ENCODE data around the gene GAMT.

GAMT gene

DNA sequence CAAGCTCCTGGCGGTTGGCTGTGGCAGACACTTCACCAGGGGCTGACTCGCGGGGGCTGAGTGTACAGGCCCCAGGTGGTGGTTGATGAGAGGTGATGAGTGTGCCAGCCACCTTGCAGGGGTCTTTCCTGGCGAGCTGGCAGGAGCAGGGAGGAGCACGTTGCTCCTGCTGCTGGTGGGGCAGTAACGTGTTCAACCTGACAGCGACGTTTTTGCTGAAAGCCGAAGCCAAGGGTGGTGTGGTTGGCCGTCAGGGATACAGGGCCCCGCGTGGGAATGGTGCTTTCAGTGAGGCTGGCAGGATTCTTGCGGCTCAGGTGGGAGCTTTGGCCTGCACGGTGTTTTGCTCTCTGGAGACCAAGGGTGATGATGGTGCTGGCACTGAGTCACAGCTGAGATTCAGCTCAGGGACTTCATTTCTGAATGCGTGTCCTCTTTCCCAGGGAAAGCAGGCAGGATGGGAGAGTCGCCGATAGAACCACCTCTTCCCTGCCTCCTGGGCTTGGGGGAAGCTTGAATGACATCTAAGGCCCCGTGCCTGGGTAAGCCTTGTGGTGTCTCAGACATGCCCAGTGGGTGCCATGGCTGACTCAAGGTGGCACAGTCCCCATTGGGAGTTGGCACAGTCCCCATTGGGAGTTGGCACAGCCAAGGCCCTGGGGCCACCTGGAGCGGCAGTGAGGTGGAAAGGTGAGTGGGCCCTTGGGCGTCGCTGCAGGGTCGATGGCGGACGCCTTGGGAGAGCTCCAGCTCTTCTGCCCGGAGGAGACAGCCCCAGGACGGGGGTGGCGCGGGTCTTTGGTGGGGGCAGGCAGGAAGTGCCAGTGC is 14.9 kb upstream of the GAMT start:
- Mint-ChIP-seq H3K27me3 (no peaks in the 10 kb centered on the region), H3K9me3 (no peaks in the 10 kb centered on the region), H3K36me3 (ENCODE audit: low read depth) (peaks cover 38% of the 10 kb centered on the region), H3K4me3 (peak overlapping the region; percentile 47), H3K27ac (peak overlapping the region; percentile 80), H3K4me1 (ENCODE audit: low read depth) (peaks cover 60% of the 10 kb centered on the region)

DNA sequence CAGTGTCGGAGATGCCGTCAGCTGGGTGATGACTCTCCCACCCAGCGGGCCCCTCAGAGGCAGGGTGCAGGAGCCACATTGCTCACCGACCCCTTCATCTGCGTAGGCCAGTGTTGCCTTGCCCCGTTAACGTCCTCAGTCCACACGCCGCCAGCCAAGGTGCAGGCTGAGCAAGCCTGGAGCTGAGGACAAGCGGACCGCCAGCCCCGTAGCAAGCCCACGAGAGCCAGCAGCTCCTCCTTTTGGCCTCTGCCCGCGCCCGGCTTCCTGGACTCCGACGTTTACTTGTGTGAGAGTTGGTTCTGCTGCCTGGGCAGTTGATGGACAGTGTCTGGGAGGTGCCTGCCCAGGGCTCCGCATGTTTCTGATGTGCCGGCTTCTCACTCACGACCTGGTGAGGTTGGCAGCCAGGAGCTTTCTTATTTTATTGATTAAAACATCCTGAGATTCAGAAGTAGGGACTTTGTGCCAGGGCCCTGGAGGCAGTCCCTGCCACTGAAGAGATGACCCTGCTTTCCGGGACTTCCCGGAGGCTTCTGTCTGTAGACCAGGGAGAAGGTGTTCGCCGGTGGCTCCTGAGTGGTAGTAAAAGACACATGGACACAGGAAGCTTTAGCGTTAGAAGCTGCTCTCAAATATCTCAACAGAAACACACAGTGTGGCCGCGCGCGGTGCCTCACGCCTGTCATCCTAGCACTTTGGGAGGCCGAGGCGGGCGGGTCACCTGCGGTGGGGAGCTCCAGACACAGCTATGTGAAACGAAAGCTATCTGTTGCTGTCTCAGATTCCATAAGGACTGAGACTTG is 11.9 kb upstream of the GAMT start:
- no peak overlapping the region for H3K4me3 Mint-ChIP-seq

DNA sequence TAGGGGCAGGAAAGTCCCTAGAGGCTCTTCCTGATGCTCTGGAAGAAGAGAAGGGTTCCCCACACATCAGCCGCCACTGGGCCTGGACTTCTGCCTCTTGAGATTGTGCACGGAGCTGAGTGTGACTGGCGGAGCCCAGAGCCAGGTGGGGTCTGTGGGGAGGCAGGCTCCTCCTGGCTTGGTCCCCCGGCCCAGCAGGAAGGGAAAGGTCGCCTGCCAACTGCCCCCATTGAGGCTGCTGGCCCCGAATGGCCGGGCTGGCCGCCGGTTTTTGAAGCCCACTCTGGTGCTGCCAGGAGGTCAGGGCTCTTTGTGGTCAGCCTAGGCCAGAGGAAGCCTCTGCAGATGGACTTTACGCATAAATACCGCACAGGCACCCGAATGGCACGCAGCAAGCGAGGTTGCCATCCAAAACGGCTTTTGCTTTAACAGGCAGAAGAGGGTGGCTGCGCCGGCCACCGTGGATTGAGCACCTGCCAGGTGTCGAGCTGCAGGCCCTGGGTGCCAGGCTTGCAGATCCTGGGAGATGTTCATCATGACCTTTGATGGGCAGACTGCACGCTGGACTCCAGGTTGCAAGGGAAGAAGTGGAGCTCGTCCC is 11.1 kb upstream of the GAMT start:
- Mint-ChIP-seq H3K27me3 (no peaks in the 10 kb centered on the region), H3K36me3 (ENCODE audit: low read depth) (peaks cover 30% of the 10 kb centered on the region), H3K4me1 (ENCODE audit: low read depth) (peaks cover 83% of the 10 kb centered on the region), H3K9me3 (no peaks in the 10 kb centered on the region), H3K4me3 (peak overlapping the region; percentile 37), H3K27ac (no peak overlapping the region)

More for the DNA sequence above, 11.9 kb upstream of the GAMT start:
- Mint-ChIP-seq H3K27ac (peak overlapping the region; percentile 59), H3K9me3 (no peaks in the 10 kb centered on the region), H3K36me3 (ENCODE audit: low read depth) (peaks cover 35% of the 10 kb centered on the region), H3K27me3 (no peaks in the 10 kb centered on the region), H3K4me1 (ENCODE audit: low read depth) (peaks cover 85% of the 10 kb centered on the region)

DNA sequence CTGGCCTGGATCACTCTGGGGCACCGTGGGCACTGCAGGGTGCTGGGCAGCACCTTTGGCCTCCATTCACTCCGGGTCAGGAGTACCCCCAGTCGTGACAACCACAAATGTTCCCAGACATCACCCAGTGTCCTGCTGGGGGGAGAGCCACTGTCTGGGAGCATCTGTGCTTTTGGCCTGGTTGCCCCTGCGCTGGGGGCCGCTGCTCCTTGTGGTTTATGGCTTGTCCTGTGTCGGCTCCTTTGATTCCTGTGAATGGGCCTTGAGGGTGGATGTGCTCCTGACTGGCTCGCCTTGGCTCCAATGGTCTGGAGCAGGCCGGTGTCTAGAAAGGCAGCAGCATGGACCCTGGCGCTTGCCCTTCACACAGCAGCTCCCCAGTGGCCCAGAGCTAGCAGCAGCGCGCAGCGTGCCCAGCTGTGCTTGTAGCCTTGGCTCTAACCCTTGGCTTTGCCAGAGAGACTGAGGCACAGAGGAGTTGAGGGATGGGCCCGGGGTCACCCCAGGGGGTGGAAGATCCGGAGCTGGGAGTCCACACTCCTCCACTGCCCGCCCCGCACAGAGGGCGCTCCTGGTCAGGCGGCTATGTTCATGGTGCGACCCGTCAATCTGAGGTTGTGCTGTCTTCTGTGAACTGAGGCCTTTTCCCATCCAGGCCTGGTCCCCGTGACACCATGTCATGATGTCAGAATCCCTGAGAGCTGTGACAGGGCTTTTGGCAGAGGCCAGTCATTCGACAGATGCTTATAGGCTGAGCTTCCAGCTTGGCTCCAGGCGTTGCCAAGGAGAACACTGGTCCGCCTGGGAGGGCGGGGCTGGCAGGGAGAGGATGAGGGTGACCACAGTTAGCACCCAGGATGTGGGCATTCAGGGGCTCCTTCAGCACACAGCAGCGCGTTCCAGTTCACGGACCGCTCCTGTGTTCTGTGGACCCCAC is 10.2 kb upstream of the GAMT start:
- Mint-ChIP-seq H3K4me1 (ENCODE audit: low read depth) (peaks cover 79% of the 10 kb centered on the region), H3K27ac (peak overlapping the region; percentile 86), H3K36me3 (ENCODE audit: low read depth) (peaks cover 24% of the 10 kb centered on the region), H3K27me3 (no peaks in the 10 kb centered on the region), H3K9me3 (no peaks in the 10 kb centered on the region), H3K4me3 (peak overlapping the region; percentile 37)

DNA sequence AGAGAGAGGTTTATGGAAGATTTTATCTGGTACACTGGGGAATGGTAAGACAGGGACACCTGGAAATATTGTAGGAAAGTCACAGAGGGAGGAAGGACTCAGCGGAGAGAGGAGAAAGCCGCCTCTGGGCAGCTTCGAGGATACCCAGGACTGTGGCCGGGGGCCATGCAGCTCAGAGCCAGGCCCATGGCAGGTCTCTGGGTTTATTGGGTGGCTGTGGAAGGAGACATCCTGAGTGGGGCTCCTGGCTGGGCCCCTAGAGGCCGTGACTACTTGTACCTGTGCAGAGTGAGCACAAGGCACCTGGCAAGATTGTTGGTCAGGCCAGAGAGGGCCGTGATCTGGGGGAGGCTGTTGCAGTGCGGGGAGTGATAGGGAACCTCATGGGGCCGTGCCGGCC is 9.4 kb upstream of the GAMT start:
- Mint-ChIP-seq H3K27me3 (no peaks in the 10 kb centered on the region), H3K9me3 (no peaks in the 10 kb centered on the region), H3K4me3 (peak overlapping the region; percentile 95), H3K27ac (peak overlapping the region; percentile 86), H3K36me3 (ENCODE audit: low read depth) (peaks cover 24% of the 10 kb centered on the region), H3K4me1 (ENCODE audit: low read depth) (peaks cover 74% of the 10 kb centered on the region)

DNA sequence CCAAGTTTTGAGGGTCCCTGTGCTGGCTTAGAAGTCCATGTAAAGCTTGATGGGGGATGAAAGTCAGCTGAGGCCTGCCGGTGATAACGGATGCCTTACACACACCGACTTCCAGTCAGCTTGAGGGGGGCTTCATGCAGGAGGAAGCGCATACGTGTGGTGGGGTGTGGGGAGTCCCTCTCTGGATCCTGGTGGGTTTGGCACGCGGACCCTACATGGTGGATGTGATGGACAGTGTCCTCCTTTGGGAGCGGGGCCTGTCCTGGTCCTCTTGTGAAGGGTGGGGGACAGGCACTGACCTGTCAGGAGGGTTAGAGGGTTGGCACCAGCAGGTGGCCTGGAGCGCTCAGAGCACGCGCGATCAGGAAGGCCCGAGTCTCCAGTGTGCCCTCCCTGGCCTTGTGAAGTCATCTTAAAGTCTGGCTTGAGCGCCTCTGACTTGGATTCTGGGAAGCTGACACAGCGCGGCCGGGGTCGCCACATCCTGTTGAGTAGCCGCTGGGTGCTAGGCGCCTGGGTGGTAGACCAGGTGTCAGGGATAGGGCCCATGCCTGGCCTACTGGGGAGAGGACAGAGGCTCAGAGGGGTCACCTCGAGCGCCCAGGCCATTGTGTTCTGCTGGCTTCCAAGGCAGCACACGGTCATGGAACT is 8.9 kb upstream of the GAMT start:
- Mint-ChIP-seq H3K4me1 (ENCODE audit: low read depth) (peaks cover 69% of the 10 kb centered on the region), H3K9me3 (no peaks in the 10 kb centered on the region), H3K4me3 (peak overlapping the region; percentile 95), H3K27ac (peak overlapping the region; percentile 86), H3K36me3 (ENCODE audit: low read depth) (peaks cover 24% of the 10 kb centered on the region), H3K27me3 (no peaks in the 10 kb centered on the region)

DNA sequence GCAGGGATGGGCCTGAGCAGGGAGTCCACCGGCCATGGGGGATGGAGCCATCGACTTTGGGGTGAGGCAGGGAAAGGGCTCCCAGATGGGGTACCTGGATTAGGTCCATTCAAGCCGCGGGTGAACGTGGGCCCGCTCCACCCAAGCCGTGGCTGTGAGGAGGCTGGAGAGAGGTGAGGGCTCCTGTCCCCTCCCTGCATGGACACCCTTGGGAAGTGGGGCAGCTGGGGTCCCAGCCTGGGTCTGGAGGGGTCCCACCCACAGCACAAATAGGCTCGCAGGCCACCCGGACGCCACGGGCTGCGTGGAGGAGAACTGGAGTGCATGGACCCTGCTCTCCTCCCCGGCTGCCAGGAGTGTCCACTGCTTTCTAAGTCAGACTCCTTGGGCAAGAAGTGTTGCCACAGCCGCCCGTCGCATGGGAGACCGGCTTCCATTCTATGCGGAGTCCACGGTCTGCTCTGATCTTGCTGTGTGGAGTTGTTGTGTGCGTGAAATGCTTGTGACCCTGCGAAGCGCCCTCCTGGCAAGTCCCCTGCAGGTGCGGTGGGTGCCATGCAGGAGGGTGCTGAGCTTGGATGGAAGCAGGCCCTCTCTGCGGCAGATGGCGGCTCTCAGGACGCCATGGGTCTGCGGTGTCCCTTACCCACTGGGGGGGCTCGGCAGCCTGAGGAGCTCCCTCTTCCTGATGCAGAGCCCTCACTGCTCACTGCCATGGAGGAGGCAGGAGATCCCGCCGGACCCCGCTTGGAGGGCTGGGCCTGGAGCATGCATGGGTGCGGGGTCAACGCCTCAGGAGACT is 8.1 kb upstream of the GAMT start:
- H3K27ac Mint-ChIP-seq: peak overlapping the region; percentile 86
- peaks cover 62% of the 10 kb centered on the region for H3K4me1 Mint-ChIP-seq (ENCODE audit: low read depth)
- H3K36me3 Mint-ChIP-seq (ENCODE audit: low read depth): peaks cover 21% of the 10 kb centered on the region
- no peaks in the 10 kb centered on the region for H3K9me3 Mint-ChIP-seq
- H3K27me3 Mint-ChIP-seq: no peaks in the 10 kb centered on the region
- H3K4me3 Mint-ChIP-seq: peak overlapping the region; percentile 95

DNA sequence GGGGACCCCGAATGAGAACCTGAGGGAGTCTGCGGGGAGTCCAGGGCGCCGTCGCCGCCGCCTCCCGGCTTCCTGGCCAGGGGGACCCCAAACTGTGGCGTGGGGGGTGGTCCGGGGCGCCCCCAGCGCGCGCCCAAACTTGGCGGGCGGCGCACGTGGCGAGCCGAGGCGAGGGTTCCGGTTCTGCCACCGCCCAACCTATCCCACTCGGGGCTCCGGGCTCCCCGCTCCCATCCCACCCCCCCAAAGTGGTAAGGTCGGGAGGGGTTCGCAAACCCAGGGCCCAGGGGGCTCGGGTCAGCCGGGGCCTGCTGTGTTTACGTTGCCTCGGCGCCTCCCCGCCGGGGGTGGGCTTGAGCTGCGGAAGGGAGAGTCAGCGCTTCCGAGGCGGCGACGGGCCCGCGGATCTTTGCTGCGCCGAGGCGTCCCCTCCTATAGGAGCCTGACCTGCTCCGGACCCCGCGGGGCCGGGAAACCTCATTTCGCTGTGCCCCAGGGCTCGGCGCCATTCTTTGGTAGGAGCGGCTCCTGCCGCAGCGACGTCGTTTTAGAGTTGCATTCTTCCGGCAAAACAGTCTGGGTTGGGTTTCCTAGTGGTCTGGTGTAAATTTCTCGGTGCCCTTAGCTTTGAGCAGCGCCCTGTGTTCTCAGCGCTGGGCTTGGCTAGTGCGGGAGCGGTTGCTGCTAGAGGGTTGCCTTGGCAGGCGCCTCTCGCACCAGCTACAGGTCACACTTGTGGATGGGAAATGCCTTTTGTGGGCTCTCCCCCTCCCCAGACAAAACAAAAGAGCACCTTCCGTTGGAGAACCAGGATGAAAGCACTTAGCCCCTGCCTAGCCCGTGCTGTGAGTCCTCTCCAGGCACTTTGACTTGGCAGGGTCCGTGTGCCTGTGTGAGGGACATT is 7.2 kb upstream of the GAMT start:
- no peaks in the 10 kb centered on the region for H3K27me3 Mint-ChIP-seq
- H3K36me3 Mint-ChIP-seq (ENCODE audit: low read depth): peaks cover 21% of the 10 kb centered on the region
- no peaks in the 10 kb centered on the region for H3K9me3 Mint-ChIP-seq
- H3K4me1 Mint-ChIP-seq (ENCODE audit: low read depth): peaks cover 54% of the 10 kb centered on the region
- H3K4me3 Mint-ChIP-seq: peak overlapping the region; percentile 95
- peak overlapping the region; percentile 86 for H3K27ac Mint-ChIP-seq

DNA sequence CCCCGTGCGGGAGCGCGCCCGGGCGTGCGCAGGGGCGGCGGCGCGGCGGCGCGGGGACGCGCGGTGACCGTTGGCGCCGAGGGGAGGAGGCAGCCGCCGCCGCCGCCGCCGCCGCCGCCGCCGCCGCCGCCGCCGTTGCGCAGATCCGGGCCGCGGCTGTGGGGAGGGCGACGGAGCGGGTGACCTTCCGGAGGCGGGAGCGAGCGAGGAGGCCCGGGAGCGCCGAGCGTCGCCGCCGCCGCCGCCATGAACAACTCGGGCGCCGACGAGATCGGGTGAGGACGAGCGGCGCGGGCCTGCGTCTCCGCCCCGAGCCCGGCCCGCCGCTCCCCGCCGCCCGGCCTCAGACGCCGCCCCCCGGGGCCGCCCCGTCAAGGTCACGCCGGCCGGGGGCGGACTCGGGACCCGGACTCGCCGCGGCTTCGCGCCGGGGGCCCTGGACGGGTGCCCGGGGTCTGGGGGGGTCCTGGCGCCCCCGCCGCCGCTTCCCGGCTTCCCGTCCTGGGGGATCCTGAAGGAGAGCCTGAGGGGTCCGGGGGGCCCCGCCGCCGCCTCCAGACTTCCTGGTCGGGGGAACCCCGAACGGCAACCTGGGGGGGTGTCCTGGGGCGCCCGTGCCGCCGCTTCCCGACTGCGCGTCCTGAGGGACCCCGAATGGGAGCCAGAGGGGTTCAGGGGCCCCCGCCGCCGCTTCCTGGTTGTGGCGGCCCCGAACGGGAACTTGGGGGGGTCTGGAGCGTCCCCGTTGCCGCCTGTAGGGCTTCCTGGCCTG is 6.4 kb upstream of the GAMT start, which contains the start of gene DAZAP1:
TSS of gene DAZAP1 (plus strand) at position 59 of the 772 bp plus-strand sequence. CDS start at position 247, 188 bp downstream.
- Mint-ChIP-seq H3K27me3 (peaks cover 3% of the 10 kb centered on the region), H3K9me3 (no peaks in the 10 kb centered on the region), H3K4me1 (ENCODE audit: low read depth) (peaks cover 48% of the 10 kb centered on the region), H3K4me3 (peak within 1 kb of the TSS; percentile 95), H3K36me3 (ENCODE audit: low read depth) (peaks cover 21% of the 10 kb centered on the region), H3K27ac (peak within 1 kb of the TSS; percentile 86)

DNA sequence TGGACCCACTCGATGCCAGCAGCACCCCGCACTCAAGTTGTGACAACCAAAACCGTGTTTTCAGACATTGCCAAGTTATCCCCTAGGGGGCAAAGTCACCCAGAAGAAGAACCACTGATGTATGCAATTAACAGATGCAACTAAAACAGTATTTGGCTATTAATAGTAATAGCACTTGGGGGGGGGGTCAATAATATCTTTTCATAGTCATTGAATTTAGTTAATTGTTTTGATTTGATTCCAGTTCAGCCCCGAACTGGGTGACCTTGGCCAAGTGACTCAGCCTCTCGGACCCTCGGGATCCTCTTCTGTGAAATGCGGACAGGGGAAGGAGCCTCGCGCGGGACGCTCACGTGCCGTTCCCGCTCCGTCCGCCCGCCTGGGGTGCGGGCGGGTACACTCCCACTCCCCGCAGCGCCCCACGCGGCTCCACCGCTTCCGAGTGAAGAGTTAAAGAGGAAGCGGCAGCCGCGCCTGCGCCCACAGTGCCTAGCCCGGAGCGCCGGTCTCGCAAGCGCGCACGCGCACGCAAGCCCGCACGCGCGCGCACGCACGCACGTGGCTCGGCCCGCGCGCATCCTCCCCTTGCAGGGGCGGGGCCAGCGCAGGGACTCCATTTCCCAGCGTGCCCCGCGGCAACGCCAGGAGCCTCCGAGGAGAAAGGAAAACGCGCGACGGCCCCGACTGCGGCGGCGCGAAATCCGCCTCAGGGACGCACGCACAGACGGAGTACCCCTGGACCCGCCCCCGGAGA is 5.6 kb upstream of the GAMT start:
- peak overlapping the region; percentile 76 for H3K4me3 Mint-ChIP-seq
- peaks cover 3% of the 10 kb centered on the region for H3K27me3 Mint-ChIP-seq
- H3K9me3 Mint-ChIP-seq: no peaks in the 10 kb centered on the region
- peak overlapping the region; percentile 79 for H3K27ac Mint-ChIP-seq
- peaks cover 44% of the 10 kb centered on the region for H3K4me1 Mint-ChIP-seq (ENCODE audit: low read depth)
- H3K36me3 Mint-ChIP-seq (ENCODE audit: low read depth): peaks cover 21% of the 10 kb centered on the region

DNA sequence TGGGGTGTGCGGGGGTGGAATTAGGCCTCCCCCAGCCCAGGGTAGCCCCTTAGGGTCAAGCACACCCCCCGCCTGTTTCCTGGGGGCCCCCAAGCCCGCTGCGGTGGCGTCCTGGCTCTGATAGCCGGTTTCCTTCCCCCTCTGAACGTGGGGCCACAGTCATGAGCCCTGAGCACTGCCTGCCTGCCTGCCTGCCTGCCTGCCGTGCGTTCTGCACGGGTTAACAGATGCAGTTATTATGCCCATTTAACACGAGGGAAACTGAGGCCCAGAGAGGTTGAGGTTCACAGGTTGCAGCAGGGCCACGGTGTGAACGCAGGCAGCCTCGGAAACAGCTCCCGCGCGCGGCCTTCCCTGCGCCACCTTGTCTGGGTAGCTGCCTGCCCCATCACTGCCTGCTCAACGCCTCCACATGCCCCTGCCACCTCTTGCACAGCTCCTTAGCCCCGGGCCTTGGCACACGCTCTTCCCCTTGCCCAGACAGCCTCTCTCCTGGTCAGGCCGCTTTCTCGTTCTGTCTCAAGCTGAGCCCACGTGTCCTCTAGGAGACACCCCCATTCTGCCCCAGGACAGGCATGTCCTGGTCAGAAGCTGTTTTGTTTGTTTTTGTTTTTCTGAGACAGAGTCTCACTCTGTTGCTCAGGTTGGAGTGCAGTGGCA is 1.2 kb upstream of the GAMT start:
- H3K4me3 Mint-ChIP-seq: peak overlapping the region; percentile 47
- H3K27ac Mint-ChIP-seq: peak overlapping the region; percentile 29
- H3K9me3 Mint-ChIP-seq: no peaks in the 10 kb centered on the region
- H3K27me3 Mint-ChIP-seq: peaks cover 3% of the 10 kb centered on the region
- no peaks in the 10 kb centered on the region for H3K36me3 Mint-ChIP-seq (ENCODE audit: low read depth)
- peaks cover 11% of the 10 kb centered on the region for H3K4me1 Mint-ChIP-seq (ENCODE audit: low read depth)
